GM12878 (cell line): ENCODE data around the gene AK8. TPM values are rescaled to one million over a fixed set of nuclear protein-coding genes. Genes with fewer than 3 reads are reported as not detected.

ENCODE experiments used
- CEBPZ ChIP-seq: fragments of 150-350 bp; IDR thresholded peaks from 2 replicates; pipeline ENCODE4 v1.6.1; 2016; ENCODE audit warnings: low read depth, low read length
- CHD2 ChIP-seq: IDR thresholded peaks from 2 replicates; pipeline ENCODE4 v1.6.1; 2011; ENCODE audit warnings: low read depth, low read length, improper control_type of control experiment, borderline replicate concordance
- CTCF ChIP-seq, 3 experiments: IDR thresholded peaks in 2 of 3; conservative IDR thresholded peaks in 1 of 3; 2 replicates each; pipeline ENCODE4 v1.5.1; 2011; ENCODE audit warnings: low read depth in 3 of 3, low read length in 3 of 3, mild to moderate bottlenecking in 3 of 3, control low read depth in 2 of 3, moderate library complexity in 2 of 3, inconsistent platforms in 1 of 3, mixed read lengths in 1 of 3; ENCODE audit not compliant: control insufficient read depth in 2 of 3, insufficient read depth in 1 of 3; ENCODE audit errors: extremely low read depth in 1 of 3
- EGR1 ChIP-seq, 2 experiments: IDR thresholded peaks; 1 replicate in 1 of 2; 2 replicates in 1 of 2; pipeline ENCODE4 v1.6.1; 2011 to 2012; ENCODE audit warnings: low read depth in 2 of 2, low read length in 2 of 2, borderline replicate concordance in 1 of 2, mild to moderate bottlenecking in 1 of 2, moderate library complexity in 1 of 2
- ETV6 ChIP-seq, 2 experiments: fragments of 450-650 bp in 1 of 2; IDR thresholded peaks in 1 of 2; conservative IDR thresholded peaks in 1 of 2; 2 replicates each; pipeline ENCODE4 v1.6.1; 2014; ENCODE audit warnings: antibody characterized with exemption in 1 of 2, borderline replicate concordance in 1 of 2, low read depth in 1 of 2, mild to moderate bottlenecking in 1 of 2, moderate library complexity in 1 of 2
- FOXM1 ChIP-seq: IDR thresholded peaks from 2 replicates; pipeline ENCODE4 v1.6.1; 2012; ENCODE audit warnings: low read depth, mild to moderate bottlenecking, inconsistent platforms, low read length, moderate library complexity
- MEF2B ChIP-seq: fragments of 450-650 bp; IDR thresholded peaks from 2 replicates; pipeline ENCODE4 v1.6.1; 2018; ENCODE audit warnings: mild to moderate bottlenecking, moderate library complexity; ENCODE audit not compliant: partially characterized antibody, poor library complexity, severe bottlenecking
- MYC ChIP-seq: IDR thresholded peaks from 2 replicates; pipeline ENCODE4 v1.6.1; 2011; ENCODE audit warnings: mild to moderate bottlenecking, low read length, moderate library complexity, inconsistent platforms; ENCODE audit not compliant: insufficient read depth, insufficient replicate concordance, insufficient read length, severe bottlenecking
- RB1 ChIP-seq: fragments of 450-650 bp; formaldehyde crosslinking; IDR thresholded peaks from 2 replicates; pipeline ENCODE4 v1.6.1; 2017; ENCODE audit warnings: mild to moderate bottlenecking, borderline replicate concordance
- RFX5 ChIP-seq: IDR thresholded peaks from 2 replicates; pipeline ENCODE4 v1.6.1; 2011; ENCODE audit warnings: low read depth, low read length, improper control_type of control experiment
- SMAD1 ChIP-seq: fragments of 450-650 bp; IDR thresholded peaks from 2 replicates; pipeline ENCODE4 v1.6.1; 2018; ENCODE audit warnings: mild to moderate bottlenecking, low read depth; ENCODE audit not compliant: partially characterized antibody
- SMARCA5 ChIP-seq: fragments of 450-650 bp; IDR thresholded peaks from 2 replicates; pipeline ENCODE4 v1.6.1; 2017; ENCODE audit warnings: mild to moderate bottlenecking
- SRF ChIP-seq, 2 experiments: IDR thresholded peaks; 2 replicates each; pipeline ENCODE4 v1.6.1; 2011; ENCODE audit warnings: low read depth in 2 of 2, low read length in 2 of 2, mild to moderate bottlenecking in 1 of 2, moderate library complexity in 1 of 2
- STAT1 ChIP-seq: fragments of 450-650 bp; conservative IDR thresholded peaks from 2 replicates; pipeline ENCODE4 v1.6.1; 2014; ENCODE audit warnings: antibody characterized with exemption, mild to moderate bottlenecking
- ZBED1 ChIP-seq: IDR thresholded peaks from 2 replicates; pipeline ENCODE4 v1.6.1; 2016; ENCODE audit warnings: borderline replicate concordance
- ZNF622 ChIP-seq: fragments of 450-650 bp; IDR thresholded peaks from 2 replicates; pipeline ENCODE4 v1.6.1; 2017; ENCODE audit warnings: mild to moderate bottlenecking, inconsistent platforms
- polyA plus RNA-seq, 11 experiments: library from polyadenylated mRNA; depleted of rRNA in 4 of 11; unstranded in 6 of 11; stranded (reverse) in 5 of 11; fragments of >200 nt; fragmentation: Nextera tagmentation in 4 of 11; fragmentation: Illumina TruSeq in 1 of 11; extraction: Ambion mirVana in 4 of 11; extraction: Trizol in 1 of 11; gene quantifications; 1 replicate in 1 of 11; 2 replicates in 10 of 11; pipeline versions ENCODE4 v1.2.1 to v1.2.3, GENCODE V29; 2011 to 2016; ENCODE audit warnings: inconsistent platforms in 2 of 11, missing spikeins in 2 of 11, low read depth in 1 of 11
- total RNA-seq, 4 experiments: library from RNA; depleted of rRNA in 3 of 4; stranded (reverse); fragments of >200 nt in 3 of 4; fragmentation: Illumina TruSeq in 1 of 4; extraction: Trizol in 1 of 4; gene quantifications; 2 replicates each; pipeline versions ENCODE4 v1.2.1 to v1.2.3, GENCODE V29; 2013 to 2021
- TF ChIP-seq, protein P1 (sequence below): fragments of 450-650 bp; formaldehyde crosslinking; IDR thresholded peaks from 2 replicates; pipeline ENCODE4 v1.4.0; 2020; ENCODE audit warnings: mild to moderate bottlenecking, moderate library complexity

Gene AK8
- total and polyA plus RNA-seq, 10 of the 15 experiments (the other 5 are each of a cell fraction or from before 2014, with no cell fraction given), result 0.03 to 0.12 (median 0.06) TPM; not detected in 5

- TF ChIP-seq, protein P1, sequence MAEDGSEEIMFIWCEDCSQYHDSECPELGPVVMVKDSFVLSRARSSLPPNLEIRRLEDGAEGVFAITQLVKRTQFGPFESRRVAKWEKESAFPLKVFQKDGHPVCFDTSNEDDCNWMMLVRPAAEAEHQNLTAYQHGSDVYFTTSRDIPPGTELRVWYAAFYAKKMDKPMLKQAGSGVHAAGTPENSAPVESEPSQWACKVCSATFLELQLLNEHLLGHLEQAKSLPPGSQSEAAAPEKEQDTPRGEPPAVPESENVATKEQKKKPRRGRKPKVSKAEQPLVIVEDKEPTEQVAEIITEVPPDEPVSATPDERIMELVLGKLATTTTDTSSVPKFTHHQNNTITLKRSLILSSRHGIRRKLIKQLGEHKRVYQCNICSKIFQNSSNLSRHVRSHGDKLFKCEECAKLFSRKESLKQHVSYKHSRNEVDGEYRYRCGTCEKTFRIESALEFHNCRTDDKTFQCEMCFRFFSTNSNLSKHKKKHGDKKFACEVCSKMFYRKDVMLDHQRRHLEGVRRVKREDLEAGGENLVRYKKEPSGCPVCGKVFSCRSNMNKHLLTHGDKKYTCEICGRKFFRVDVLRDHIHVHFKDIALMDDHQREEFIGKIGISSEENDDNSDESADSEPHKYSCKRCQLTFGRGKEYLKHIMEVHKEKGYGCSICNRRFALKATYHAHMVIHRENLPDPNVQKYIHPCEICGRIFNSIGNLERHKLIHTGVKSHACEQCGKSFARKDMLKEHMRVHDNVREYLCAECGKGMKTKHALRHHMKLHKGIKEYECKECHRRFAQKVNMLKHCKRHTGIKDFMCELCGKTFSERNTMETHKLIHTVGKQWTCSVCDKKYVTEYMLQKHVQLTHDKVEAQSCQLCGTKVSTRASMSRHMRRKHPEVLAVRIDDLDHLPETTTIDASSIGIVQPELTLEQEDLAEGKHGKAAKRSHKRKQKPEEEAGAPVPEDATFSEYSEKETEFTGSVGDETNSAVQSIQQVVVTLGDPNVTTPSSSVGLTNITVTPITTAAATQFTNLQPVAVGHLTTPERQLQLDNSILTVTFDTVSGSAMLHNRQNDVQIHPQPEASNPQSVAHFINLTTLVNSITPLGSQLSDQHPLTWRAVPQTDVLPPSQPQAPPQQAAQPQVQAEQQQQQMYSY (CRISPR knock-in tag), result no peak
- TF ChIP-seq ETV6 (conservative IDR thresholded peaks at IDR 0.05 in 1 of 2, IDR thresholded peaks at IDR 0.05 in 1 of 2; ENCODE audit: borderline replicate concordance in 1 of 2, low read depth in 1 of 2) (no peak), MYC (no peak), MEF2B (peak; percentile 17), EGR1 (IDR thresholded peaks at IDR 0.05; ENCODE audit: borderline replicate concordance in 1 of 2, low read depth in 2 of 2, low read length in 2 of 2) (peak in 1 of 2 experiments; percentile 70; a peak in 1 of 3 replicates), SMAD1 (no peak), RB1 (0 out of 2 replicates have a peak, but pooled peaks have one; percentile 51), CHD2 (no peak), CTCF (IDR thresholded peaks at IDR 0.05 in 2 of 3, conservative IDR thresholded peaks at IDR 0.05 in 1 of 3; ENCODE audit: control insufficient read depth in 2 of 3, extremely low read depth in 1 of 3, insufficient read depth in 1 of 3, low read depth in 3 of 3, low read length in 3 of 3) (no peak), FOXM1 (no peak), CEBPZ (no peak), RFX5 (peak; percentile 67; the same call in 1 of the 2 replicates), ZBED1 (no peak), ZNF622 (no peak), STAT1 (peak; percentile 41; the same call in 1 of the 2 replicates), SMARCA5 (peak; percentile 96), SRF (IDR thresholded peaks at IDR 0.05; ENCODE audit: low read depth in 2 of 2, low read length in 2 of 2) (peak in 1 of 2 experiments; percentile 87; a peak in 2 of 4 replicates)
Observed at GRCh38 chr9:132877824-132878694, at the start of gene AK8 (continued).
